GM21717 (cell line): ENCODE results near the gene SRCAP.

Source experiments
- ATAC-seq: cut with Tn5 transposase; IDR thresholded peaks from one replicate; pipeline ENCODE4 v1.9.1; 2021; ENCODE audit warnings: mild to moderate bottlenecking, moderate library complexity; ENCODE audit not compliant: unreplicated experiment

SRCAP gene

GRCh38 chr16:30771726-30772125 lies 72.8 kb downstream of the SRCAP start:
- no peak for ATAC-seq

- ATAC-seq, result no peak
Measured at GRCh38 chr16:30773826-30774225, 74.9 kb downstream of the SRCAP start.

- ATAC-seq, result no peak
Measured at GRCh38 chr16:30774367-30775130, 75.6 kb downstream of the SRCAP start.

- no peak for ATAC-seq
Measured at GRCh38 chr16:30775131-30775391, 76.1 kb downstream of the SRCAP start.

- no peak for ATAC-seq
Measured at GRCh38 chr16:30775392-30776188, 76.6 kb downstream of the SRCAP start.

GRCh38 chr16:30777591-30778297 lies 78.8 kb downstream of the SRCAP start:
- ATAC-seq, result no peak

GRCh38 chr16:30778549-30779244 lies 79.7 kb downstream of the SRCAP start:
- no peak for ATAC-seq

- ATAC-seq, result no peak
Measured at GRCh38 chr16:30779596-30779995, 80.6 kb downstream of the SRCAP start.

GRCh38 chr16:30780021-30780420 lies 81.0 kb downstream of the SRCAP start:
- no peak for ATAC-seq

- ATAC-seq, result no peak
Measured at GRCh38 chr16:30780549-30780948, 81.6 kb downstream of the SRCAP start.

GRCh38 chr16:30782486-30783279 lies 83.7 kb downstream of the SRCAP start:
- ATAC-seq, result no peak

- ATAC-seq, result no peak
Measured at GRCh38 chr16:30783280-30784109, 84.5 kb downstream of the SRCAP start.

GRCh38 chr16:30784215-30784614 lies 85.2 kb downstream of the SRCAP start:
- ATAC-seq, result no peak

GRCh38 chr16:30785126-30786106 lies 86.4 kb downstream of the SRCAP start:
- ATAC-seq, result no peak

- ATAC-seq, result no peak
Measured at GRCh38 chr16:30786115-30786935, 87.4 kb downstream of the SRCAP start.

- no peak for ATAC-seq
Measured at GRCh38 chr16:30786936-30787612, 88.1 kb downstream of the SRCAP start, which contains the start of gene ZNF629. Gene ZNF629 (minus strand): TSS chr16:30787205. CDS start chr16:30784482, 2,723 bp downstream.
